ENCODE data around the gene PDE11A. TPM values are rescaled to one million over a fixed set of nuclear protein-coding genes. Genes with fewer than 3 reads are reported as not detected.

PDE11A gene
- total and polyA plus RNA-seq, 2 experiments from 2014 or later: 0.34 to 0.86 TPM

DNA sequence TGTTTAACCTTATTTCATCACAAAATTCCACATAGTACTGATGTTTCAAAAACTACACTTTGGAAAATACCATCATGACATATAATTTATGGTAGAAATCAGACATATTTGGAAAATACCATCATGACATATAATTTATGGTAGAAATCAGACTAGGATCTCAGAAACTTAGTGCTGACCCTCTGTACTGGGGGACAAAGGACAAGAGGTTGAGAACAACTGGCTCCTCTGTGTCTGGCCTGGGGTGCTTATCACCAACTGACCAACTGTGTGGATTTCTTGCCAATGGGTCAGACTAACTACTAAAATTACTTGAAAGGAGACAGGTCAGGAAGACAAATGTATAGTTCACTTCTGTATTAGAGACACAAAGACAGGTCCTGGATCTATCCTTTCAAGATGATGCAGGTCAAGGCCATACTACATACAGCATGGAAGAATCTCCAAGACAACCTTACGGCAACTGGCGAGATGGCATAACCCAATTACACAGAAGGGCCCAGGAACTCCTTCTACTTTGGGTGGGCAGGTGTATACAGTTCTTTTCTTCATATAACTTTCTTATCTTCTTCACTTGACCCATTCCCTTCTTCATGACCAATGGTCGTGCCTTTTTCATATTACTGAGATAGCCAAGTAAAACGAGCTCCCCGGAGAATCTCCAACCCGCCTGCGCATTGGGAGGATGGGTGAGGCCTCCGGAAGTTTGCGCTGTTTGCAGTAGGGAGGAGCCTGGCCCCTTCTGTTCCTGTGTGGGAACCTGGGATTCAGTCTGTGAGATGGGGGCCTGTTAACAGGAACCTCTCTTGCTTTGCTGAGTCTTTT is 389.5 kb downstream of the PDE11A start:
- Histone ChIP-seq H3K79me2 (ENCODE audit: insufficient read depth) (no peaks in the 10 kb centered on the region), H3K27me3 (replicated peaks; ENCODE audit: insufficient read depth) (0 out of 2 replicates have a peak, but pooled peaks cover 9% of the 10 kb centered on the region), H3K9me3 (ENCODE audit: low read depth) (no peaks in the 10 kb centered on the region), H3K4me3 (no peak overlapping the region), H3K36me3 (ENCODE audit: low read depth) (no peaks in the 10 kb centered on the region), H3K9me2 (ENCODE audit: insufficient read depth) (no peaks in the 10 kb centered on the region), H2AFZ (no peak overlapping the region), H3K27ac (no peak overlapping the region), H4K20me1 (ENCODE audit: insufficient read depth) (no peaks in the 10 kb centered on the region), H3K9ac (no peak overlapping the region), H3K4me2 (ENCODE audit: unreplicated experiment) (no peak overlapping the region), H3K4me1 (ENCODE audit: insufficient read depth) (no peaks in the 10 kb centered on the region), H3F3A (ENCODE audit: insufficient read depth) (no peaks in the 10 kb centered on the region)
- 47 to 52% methylated on average over 9 of the region's 9 CpGs for WGBS, 2 experiments (ENCODE audit: low coverage in 1 of 2, low lambda C conversion rate in 2 of 2, missing lambda C conversion rate in 2 of 2)
- no peak for DNase-seq
- TF ChIP-seq EZH2 (IDR thresholded peaks at IDR 0.05; ENCODE audit: insufficient read depth, poor library complexity, severe bottlenecking): no peak
- TF ChIP-seq EZH2phosphoT487 (IDR thresholded peaks at IDR 0.05; ENCODE audit: insufficient read depth, low read depth): no peak
- in situ Hi-C loops (cut with MboI): no loop called here

- TF ChIP-seq EZH2 (IDR thresholded peaks at IDR 0.05; ENCODE audit: insufficient read depth, poor library complexity, severe bottlenecking) (no peak), EZH2phosphoT487 (IDR thresholded peaks at IDR 0.05; ENCODE audit: insufficient read depth, low read depth) (no peak)
- H3K9me2 ChIP-seq (ENCODE audit: insufficient read depth): no peaks in the 10 kb centered on the region
- 66 to 77% methylated on average over 2 of the region's 2 CpGs for WGBS, 2 experiments (ENCODE audit: low coverage in 1 of 2, low lambda C conversion rate in 2 of 2, missing lambda C conversion rate in 2 of 2)
- H3K4me3 ChIP-seq: no peak overlapping the region
- H3K4me2 ChIP-seq (ENCODE audit: unreplicated experiment): no peak overlapping the region
- H3K36me3 ChIP-seq (ENCODE audit: low read depth): no peaks in the 10 kb centered on the region
- DNase-seq: no peak
- H3K9me3 ChIP-seq (ENCODE audit: low read depth): no peaks in the 10 kb centered on the region
- no peaks in the 10 kb centered on the region for H4K20me1 ChIP-seq (ENCODE audit: insufficient read depth)
- no peak overlapping the region for H3K27ac ChIP-seq
- H3F3A ChIP-seq (ENCODE audit: insufficient read depth): no peaks in the 10 kb centered on the region
- 0 out of 2 replicates have a peak, but pooled peaks cover 9% of the 10 kb centered on the region for H3K27me3 ChIP-seq (replicated peaks; ENCODE audit: insufficient read depth)
- in situ Hi-C loops (cut with MboI): no loop called here
- no peak overlapping the region for H2AFZ ChIP-seq
- H3K79me2 ChIP-seq (ENCODE audit: insufficient read depth): no peaks in the 10 kb centered on the region
- no peak overlapping the region for H3K9ac ChIP-seq
- no peaks in the 10 kb centered on the region for H3K4me1 ChIP-seq (ENCODE audit: insufficient read depth)
Observed at GRCh38 chr2:177682006-177682405, 390.6 kb downstream of the PDE11A start.

GRCh38 chr2:177680866-177681712 is 391.5 kb downstream of the PDE11A start:
- no peak for DNase-seq
- in situ Hi-C loops (cut with MboI): no loop called here
- 68 to 74% methylated on average over 6 of the region's 6 CpGs for WGBS, 2 experiments (ENCODE audit: low coverage in 1 of 2, low lambda C conversion rate in 2 of 2, missing lambda C conversion rate in 2 of 2)
- no peaks in the 10 kb centered on the region for H3K79me2 ChIP-seq (ENCODE audit: insufficient read depth)
- H4K20me1 ChIP-seq (ENCODE audit: insufficient read depth): no peaks in the 10 kb centered on the region
- no peaks in the 10 kb centered on the region for H3K9me2 ChIP-seq (ENCODE audit: insufficient read depth)
- no peaks in the 10 kb centered on the region for H3K36me3 ChIP-seq (ENCODE audit: low read depth)
- no peaks in the 10 kb centered on the region for H3K9me3 ChIP-seq (ENCODE audit: low read depth)
- no peak for TF ChIP-seq EZH2phosphoT487 (IDR thresholded peaks at IDR 0.05; ENCODE audit: insufficient read depth, low read depth)
- no peak overlapping the region for H3K27ac ChIP-seq
- no peak overlapping the region for H3K4me2 ChIP-seq (ENCODE audit: unreplicated experiment)
- H3K9ac ChIP-seq: no peak overlapping the region
- no peaks in the 10 kb centered on the region for H3F3A ChIP-seq (ENCODE audit: insufficient read depth)
- H3K27me3 ChIP-seq (replicated peaks; ENCODE audit: insufficient read depth): 0 out of 2 replicates have a peak, but pooled peaks cover 9% of the 10 kb centered on the region
- no peak overlapping the region for H3K4me3 ChIP-seq
- H3K4me1 ChIP-seq (ENCODE audit: insufficient read depth): no peaks in the 10 kb centered on the region
- H2AFZ ChIP-seq: no peak overlapping the region

GRCh38 chr2:177679611-177680605 is 392.7 kb downstream of the PDE11A start:
- Histone ChIP-seq H3K9me2 (ENCODE audit: insufficient read depth) (no peaks in the 10 kb centered on the region), H3K27ac (no peak overlapping the region), H3K9me3 (ENCODE audit: low read depth) (no peaks in the 10 kb centered on the region), H4K20me1 (ENCODE audit: insufficient read depth) (no peaks in the 10 kb centered on the region), H3K4me2 (ENCODE audit: unreplicated experiment) (no peak overlapping the region), H3K27me3 (replicated peaks; ENCODE audit: insufficient read depth) (peaks cover 9% of the 10 kb centered on the region; the same call in 1 of the 2 replicates), H3K36me3 (ENCODE audit: low read depth) (no peaks in the 10 kb centered on the region), H3K9ac (no peak overlapping the region), H3K4me1 (ENCODE audit: insufficient read depth) (no peaks in the 10 kb centered on the region), H3F3A (ENCODE audit: insufficient read depth) (no peaks in the 10 kb centered on the region), H3K4me3 (no peak overlapping the region), H3K79me2 (ENCODE audit: insufficient read depth) (no peaks in the 10 kb centered on the region), H2AFZ (no peak overlapping the region)
- DNase-seq: no peak
- no peak for TF ChIP-seq EZH2phosphoT487 (IDR thresholded peaks at IDR 0.05; ENCODE audit: insufficient read depth, low read depth)
- TF ChIP-seq EZH2 (IDR thresholded peaks at IDR 0.05; ENCODE audit: insufficient read depth, poor library complexity, severe bottlenecking): no peak
- 33 to 35% methylated on average over 6 of the region's 6 CpGs for WGBS, 2 experiments (ENCODE audit: low coverage in 1 of 2, low lambda C conversion rate in 2 of 2, missing lambda C conversion rate in 2 of 2)
- in situ Hi-C loops (cut with MboI): no loop called here

Measured in GM23248 (cell line).